G401 (cell line): Measurements from ENCODE around the gene SIL1. TPM values are rescaled to one million over a fixed set of nuclear protein-coding genes. Genes with fewer than 3 reads are reported as not detected.
A peak's percentile ranks its signal among the peaks of the same experiment; 100 is the strongest.

ENCODE experiments used
- DNase-seq: peaks from one replicate; pipeline ENCODE4 v3.0.0-alpha.2; 2015; ENCODE audit warnings: low spot score
- in situ Hi-C: cut with HindIII; loops from 2 replicates; pipeline ENCODE4 v1.10.0; 2016; ENCODE audit warnings: low sequenced_read_pairs, mixed read lengths
- total RNA-seq: library from RNA; depleted of rRNA; stranded (reverse); fragments of >200 nt; shearing (Covaris generic); gene quantifications from 2 replicates; pipeline ENCODE4 v1.2.3, GENCODE V29; 2014

Gene SIL1
- total RNA-seq, 1 experiment from 2014 or later = 66.4 TPM

DNA sequence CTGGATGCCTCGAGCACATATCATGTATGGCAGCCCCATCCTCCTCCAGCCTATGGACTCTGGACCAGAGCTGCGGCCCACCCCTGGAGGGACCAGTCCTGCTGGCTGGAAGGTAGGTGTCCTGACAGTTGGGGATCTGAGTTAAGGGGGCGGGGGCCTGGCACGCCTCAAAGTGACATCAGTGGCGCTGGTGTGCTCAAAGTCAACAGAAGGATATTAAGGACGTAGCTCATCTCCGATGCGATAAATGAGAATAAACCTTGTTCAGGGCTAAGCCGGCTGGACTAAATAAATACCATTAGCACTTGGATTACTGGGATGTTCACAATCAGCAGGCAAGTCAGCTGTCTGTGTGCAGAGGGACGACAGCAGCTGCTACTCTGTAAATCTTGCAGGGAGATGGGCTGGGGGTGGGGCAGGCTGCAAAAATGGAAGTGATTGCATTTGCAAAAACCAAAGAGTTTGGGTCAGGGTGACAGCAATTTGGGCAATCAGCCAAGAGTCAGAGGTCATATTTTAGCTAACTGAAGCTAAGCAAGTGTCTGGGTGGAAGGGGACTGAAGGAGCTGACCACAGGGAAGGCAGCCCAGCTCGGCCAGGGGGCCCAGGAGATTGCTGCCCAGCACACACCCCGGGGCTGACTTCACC is 243.0 kb downstream of the SIL1 start:
- in situ Hi-C loops = no loop called here
- no peak for DNase-seq

DNA sequence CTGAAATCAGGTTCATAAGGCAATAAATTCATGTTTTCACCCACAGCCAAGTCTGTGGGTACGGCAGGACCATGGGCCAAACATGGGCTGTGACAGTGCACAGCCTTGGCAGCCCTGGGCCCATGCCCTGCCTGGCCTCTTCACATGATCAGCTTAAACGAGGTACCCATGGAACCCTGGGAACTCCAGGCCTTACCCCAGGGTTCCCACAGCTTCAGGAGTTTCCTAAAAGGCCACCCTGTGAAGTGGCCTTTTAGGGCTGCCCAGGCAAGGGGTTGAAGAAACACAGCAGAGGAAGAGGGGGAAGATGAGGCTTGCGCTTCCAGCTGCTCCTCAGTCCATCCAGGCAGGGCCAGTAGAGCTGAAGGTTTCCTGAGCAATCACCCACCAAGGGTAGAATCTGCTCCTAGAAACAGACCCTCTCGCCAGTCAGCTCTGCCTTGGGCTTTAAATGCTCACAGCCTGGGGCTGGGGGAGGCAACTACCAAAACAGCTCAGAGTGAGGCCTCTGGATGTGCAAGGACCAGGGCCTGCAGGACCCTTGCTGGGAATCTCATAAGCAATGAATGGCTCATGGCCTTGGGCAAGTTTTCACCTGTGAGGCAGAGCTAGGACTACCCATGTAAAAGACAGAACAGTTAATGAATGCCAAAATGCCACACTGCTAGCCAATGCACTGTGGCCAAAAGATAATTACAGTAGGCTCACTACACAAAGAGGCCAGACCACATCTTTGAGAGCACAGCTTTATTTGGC is 243.7 kb downstream of the SIL1 start:
- in situ Hi-C loops = no loop called here
- DNase-seq = peak; percentile 57

DNA sequence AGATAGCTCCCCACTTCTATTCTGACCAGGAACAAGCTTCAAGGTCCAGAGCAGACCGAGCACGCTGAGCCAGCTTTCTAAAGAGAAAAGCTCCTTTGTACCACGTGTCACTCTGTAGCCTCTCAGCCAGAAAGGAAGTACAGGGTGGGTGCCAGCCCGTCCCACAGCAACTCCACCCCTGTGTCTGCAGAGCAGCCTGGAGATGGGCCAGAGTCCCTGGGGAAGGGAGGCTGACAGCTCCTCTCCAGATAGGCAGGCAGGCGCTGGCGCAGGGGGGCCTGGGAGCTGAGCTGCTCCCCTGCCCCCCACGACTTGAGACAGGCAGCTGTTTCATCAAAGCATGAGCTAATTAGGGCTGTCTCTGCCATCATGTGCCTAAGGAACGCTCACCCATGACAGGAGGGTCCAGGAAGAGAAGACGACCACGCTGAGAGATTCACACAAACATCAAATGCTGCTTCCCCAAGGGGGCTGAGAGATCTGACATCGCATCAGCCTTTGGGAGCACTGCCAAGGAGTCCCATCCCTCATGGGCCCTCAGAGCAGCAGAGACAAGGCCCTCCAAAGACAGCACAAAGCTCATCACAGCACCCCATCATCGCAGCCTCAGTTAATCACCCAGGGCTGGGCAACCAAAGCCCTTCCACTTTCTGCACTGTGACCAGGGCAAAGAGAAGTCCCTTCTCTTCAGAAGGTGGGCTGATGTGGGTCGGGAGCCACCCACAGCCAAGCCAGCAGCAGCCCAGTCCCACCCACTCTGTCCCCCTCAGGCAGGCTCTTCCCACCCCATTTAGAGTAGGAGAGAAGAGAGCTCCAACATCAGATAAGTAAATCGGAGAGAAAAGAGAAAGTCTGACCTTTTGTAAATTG is 244.5 kb downstream of the SIL1 start:
- DNase-seq = peak; percentile 64
- in situ Hi-C loops = no loop called here

DNA sequence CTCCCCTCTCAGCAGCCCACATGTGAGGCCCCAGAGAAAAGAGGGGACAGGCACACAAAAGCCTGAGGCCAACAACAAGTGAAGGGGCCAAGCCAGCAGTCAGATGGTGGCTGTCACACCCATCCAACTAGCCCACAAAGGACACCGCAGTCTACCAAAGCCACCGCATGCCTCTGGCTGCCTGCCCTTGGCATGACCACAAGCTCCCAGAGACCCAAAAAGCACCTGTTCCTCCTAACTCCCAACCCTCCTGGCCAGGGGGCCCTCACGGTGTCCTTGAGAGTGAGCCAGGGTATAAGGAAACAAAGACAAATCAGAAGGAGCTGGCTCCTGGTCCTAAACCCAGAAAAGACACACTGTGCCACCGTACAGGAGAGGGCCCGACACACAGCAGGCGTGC is 245.2 kb downstream of the SIL1 start:
- in situ Hi-C loops = no loop called here
- peak; percentile 49 for DNase-seq

DNA sequence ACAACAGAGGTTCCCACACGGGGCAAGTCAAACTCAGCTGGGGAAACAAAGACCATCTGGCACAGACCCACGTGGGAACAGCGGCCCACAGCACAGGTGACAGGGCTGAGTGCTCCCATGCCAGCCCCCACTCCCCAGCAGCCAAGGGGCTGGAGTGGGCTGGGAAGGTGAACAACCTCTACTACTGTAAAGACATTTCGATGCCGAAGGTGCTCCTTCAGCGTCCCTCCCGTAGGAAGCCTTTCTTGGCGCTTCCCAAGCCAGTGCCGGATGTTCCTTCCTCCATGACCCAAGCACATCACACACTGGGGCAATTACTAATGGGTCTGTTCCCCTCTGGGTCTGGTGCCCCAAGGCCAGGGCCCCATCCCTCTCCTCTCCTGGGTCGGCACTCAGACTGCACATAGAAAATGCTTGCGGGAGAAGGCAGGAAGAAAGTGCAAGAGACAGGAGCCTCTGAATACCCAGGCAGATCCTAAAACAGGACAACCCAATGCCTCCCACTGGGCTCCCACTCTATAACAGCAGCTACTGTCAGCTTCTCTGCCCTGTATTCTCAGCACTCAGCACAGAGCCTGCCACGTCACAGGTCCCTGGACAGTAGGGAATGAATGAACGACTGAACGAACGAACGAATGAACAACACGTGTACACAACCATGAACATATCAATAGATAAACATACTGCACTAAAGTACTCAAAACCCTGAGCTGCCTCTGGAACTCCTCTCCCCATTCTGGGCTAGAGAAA is 246.0 kb downstream of the SIL1 start:
- in situ Hi-C loops = no loop called here
- no peak for DNase-seq

DNA sequence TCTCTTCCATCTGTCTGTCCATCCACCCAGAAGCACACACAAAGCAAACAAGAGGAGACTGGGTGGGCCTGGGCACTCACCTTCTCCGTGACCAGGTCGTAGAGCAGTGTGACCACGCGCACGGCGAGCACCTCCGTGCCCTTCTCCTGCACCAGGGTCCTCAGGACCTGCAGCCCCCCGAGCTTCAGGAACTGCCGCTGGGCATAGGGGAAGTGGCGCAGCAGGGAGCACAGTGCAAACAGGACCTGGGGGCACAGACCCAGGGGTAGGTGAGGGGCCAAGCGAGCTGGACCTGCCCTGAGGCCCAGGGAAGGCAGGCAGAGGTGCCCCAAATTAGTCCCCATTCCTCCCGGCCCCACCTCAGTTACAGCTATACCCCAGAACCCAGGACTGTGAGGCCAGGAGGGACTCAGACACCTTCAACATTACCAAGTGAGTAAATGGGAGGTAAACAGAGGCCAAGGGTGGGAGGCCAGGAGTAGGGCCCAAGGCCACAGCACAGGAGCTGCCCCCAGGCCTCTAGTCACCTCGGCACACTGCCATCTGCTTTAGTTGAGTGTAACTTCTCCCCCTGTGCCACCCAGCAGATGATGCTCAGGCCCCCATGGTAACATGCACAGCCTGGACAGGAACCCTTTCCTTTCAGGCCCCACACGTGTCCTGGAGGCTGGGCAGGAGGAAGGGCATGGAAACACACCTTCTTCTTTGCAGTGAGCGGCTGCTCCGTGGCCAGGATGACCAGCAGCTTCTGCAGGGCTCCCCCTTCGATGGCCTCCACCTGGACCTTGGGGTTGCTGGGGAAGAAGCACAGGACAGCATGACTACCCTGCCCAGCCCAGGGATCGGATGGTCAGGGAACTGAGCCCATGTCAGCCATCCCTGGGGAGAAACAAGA is 246.8 kb downstream of the SIL1 start:
- in situ Hi-C loops = no loop called here
- no peak for DNase-seq

DNA sequence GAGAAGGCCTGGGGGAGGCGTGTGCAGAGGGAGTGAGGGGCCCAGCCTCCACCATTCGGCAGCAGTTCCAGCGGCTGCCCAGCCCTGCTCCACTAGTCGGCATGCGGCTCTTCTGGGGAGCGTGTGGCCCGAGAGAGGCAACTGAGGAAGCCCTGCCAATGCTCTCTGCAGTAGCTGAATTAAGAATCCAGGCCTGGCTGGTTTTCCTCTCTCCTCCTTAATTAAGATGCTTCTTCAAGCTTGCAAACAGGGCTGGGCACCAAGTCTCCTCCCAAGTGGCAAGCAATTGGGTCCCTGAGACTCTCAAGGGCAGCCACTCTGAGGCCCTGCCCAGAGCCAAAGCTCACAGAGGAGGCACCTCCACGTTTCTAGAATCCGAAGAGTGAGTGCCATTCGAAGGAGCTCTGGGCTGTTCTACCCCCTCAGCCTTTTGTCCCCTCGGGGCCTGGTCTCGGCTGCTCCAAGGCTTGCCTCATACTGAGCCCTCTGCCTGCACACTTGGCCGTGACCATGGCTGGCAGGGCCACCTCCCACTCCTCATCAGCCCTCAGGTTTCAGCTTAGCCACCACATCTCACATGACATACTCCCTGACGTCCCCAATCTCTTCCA is 247.6 kb downstream of the SIL1 start:
- DNase-seq = no peak
- in situ Hi-C loops = no loop called here

DNA sequence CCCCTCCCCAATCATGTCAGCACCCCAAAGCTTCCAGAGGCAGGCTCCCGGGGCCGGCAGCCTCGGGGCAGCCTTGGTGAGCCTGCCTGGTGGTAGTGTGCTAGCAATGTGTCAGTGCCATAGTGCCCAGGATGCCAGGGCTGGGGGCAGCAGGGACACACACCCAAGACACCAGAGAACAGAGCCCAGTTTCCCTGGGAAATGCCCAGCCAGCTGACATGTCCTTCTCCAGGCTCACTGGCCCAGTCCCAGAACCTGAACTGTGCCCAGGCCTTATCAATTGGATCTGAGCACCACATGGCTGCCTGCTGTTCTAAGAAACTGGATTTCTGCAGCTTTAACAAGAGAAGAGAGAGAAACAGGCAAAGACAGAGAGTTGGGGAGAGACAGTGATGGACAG is 248.2 kb downstream of the SIL1 start:
- DNase-seq = no peak
- in situ Hi-C loops = no loop called here

DNA sequence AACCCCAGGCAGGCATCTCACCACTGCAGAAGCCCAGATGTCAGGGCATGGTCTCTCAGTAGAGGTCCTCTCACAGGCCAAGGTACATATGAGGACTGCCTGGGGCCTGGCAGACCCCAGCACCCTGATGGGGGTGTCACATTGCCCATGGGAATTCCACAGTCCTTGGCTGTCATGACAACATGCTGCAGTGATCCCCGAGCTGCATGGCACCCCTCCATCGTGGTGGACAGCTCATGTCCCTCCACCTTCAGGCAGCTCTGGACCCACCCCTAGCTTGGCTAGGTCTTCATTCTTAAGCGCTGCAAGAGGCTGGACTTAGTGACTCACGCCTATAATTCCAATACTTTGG is 249.0 kb downstream of the SIL1 start:
- DNase-seq = no peak
- in situ Hi-C loops = no loop called here

DNA sequence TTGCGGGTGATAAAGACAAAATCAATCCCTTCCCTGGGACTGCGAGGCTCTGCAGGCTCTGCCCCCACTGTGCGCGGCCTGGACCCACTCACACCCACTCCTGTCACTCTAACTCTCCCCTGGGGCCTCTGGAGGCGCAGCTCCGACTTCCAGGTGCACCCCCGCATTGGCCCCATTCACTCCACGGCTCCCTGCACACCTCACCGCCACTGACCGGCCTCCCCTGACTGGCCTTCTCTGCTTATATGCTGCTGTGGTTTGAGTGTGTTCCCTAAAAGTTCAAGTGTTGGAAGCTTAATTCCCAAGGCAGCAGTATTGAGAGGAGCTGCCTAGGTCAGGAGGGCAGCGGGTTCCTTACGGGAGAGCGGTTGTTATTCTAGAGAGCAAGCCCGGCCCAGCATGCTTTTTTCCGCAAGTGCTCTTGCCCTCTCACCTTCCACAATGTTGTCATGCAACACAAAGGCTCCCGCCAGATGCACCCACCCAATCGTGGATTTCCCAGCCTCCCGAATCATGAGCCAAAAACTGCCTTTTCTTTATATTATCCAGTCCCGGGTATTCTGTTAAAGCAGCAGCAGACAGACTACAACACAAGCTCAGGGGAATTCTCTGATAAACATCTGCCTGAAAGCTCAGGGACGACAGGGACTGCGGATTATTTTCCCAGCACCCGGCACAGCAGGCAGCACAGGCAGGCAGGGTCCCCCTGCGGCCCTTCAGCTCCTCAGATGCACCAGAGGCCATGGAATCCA is 249.5 kb downstream of the SIL1 start:
- no peak for DNase-seq

DNA sequence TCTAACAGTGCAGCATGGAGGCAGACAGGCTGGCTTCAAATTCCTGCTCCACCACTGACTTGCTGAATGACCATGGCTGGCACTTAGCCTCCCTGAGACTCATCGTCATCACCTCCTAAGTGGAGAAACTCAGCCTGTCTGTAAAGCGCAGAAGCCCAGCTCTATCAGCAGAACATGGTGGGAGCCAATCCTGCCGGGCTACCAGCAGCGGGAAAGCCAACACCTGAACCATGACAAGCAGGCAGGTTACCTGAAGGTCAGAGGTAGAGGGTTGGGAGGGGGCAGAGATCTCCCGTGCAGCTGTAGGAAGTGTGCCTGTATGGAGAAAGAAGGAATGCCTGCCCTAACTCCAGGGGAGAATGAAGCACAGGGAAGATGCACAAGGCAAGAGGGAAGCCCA is 250.4 kb downstream of the SIL1 start:
- DNase-seq = no peak
- in situ Hi-C loops = no loop called here

More for the DNA sequence above, 249.5 kb downstream of the SIL1 start:
- in situ Hi-C loops = no loop called here

DNA sequence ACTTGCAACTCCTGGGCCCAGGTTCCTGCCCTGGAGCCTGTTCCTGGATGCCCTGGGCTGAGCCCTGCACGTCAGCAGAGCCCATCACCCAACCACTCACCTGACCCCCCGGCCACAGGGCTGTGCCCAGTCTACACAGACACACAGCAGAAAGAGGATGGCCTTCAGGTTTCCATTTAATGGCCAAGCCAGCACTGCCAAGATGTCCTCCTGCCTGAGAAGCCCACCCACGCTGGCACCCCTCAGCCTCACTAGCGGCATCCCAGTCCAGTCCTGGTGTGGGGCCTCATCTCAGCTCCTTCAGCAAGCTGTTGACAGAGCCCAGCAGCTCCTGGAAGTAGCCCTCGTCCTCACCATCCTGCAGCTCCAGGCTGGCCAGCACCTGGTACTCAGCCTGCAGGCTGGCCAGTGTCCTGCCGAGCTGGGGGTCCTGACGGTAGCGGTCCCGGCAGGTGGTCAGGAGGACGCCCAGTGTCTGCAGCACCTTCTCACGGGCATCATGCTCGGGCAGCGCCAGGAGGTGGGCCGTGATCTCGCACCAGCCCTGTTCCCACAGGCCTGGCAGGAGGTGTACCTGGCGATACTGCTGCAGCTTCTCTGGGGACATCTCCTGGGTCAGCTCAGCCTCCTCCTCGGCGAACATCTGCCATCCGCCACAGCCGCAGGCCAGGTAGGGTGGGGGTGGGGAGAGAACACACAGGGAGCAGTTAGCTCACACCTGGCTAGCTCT is 251.2 kb downstream of the SIL1 start:
- in situ Hi-C loops = no loop called here
- no peak for DNase-seq

DNA sequence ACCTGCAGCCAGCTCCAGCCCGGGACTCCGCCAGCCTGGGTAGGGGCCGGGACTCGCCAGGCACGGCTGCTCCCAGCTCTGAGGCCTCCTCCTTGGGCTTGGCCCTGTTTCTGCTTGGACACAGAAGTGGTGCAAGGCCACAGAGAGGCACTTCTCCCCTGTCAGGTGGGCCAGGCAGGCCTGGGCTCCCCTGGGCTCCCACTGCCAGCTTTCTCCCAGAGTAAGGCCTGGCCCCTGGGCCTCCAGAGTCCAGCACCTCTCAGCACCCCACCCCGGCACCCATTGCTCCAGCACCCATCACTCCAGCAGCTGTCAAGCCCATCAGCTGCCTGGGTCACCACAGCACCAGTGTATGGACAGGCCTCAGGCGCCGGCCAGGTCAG is 251.9 kb downstream of the SIL1 start:
- in situ Hi-C loops = no loop called here
- DNase-seq = peak; percentile 83

DNA sequence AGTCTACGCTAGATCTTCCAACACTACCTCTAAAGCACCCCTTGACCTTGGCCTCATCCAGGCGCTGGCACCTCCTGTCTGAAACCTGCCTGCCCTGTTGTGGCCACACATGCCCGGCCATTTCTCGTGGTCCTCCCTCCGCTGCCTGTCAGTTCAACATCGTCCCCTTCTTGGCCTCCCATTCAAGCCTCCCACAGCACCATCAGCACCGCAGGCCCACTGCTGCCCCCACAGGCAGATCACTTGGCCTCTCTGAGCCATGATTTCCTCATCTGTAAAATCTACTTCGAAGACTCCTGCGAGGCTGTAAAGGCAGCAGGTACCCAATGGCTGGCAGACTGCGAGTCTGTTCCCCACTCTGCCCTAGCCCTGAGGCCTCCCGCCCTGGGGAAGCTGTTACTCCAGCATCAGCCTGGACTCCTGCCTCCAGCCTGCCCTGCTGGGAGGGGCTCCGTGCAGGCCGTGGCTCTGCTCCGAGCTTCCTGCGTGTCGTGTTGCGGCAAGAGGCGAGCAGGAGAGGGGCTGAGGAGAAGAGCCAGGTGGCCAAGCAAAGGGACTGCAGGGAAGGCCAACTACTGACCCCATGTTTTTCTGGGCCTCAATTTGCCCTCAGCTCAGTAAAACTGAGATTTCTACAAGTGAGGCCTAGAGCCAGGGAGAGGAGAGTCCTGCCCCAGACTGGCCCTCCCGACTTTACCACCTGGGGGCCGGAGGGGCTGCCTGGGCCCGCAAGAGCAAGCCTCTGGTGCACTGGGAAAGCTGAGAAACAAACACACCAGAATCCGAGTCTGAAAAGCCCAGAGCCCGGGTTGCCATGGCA is 252.5 kb downstream of the SIL1 start:
- in situ Hi-C loops = no loop called here
- DNase-seq = no peak

DNA sequence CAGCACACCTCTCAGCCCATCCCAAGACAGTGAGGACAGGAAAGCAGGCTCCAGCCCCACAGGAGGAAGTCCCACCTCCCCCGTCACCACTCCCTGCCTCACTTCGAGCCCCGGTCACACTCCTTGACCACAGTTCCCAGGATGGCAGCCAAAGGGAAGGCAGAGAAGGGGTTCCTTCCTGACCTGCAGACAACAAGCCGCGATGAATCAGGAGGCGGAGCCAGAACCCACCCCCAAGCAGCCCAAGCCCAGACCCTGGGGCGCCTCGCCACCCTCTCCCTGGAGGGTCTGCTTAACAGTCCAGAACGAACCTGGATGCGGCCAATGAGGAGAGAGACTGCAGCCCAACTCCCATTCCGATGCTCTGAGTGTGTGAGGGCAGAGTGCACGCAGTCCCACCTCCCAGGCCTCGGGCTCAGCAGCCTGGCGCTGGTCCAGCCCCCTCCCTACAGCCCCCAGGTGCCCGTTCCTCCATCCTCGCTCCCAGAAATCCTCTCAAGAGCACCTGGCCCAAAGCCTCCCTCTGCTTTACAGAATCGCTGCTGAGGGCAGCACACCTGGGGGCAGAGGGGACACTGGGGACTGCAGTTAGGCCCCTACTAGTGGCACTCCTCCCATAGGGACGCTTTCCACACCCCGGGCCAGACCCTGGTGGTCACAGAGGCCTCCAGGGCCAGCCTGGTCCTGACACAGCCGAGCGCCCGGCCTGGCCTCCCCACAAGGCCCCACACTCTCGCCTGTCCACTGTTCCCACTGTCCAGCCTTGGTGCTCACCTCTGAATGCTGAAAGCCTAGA is 253.4 kb downstream of the SIL1 start:
- no peak for DNase-seq
- in situ Hi-C loops = no loop called here
